ENCODE data around the gene KPNB1. TPM values are rescaled to one million over a fixed set of nuclear protein-coding genes. Genes with fewer than 3 reads are reported as not detected.

KPNB1 gene
- total RNA-seq, 4 donors from 2014 or later: 179 to 236 (median 205) TPM

DNA sequence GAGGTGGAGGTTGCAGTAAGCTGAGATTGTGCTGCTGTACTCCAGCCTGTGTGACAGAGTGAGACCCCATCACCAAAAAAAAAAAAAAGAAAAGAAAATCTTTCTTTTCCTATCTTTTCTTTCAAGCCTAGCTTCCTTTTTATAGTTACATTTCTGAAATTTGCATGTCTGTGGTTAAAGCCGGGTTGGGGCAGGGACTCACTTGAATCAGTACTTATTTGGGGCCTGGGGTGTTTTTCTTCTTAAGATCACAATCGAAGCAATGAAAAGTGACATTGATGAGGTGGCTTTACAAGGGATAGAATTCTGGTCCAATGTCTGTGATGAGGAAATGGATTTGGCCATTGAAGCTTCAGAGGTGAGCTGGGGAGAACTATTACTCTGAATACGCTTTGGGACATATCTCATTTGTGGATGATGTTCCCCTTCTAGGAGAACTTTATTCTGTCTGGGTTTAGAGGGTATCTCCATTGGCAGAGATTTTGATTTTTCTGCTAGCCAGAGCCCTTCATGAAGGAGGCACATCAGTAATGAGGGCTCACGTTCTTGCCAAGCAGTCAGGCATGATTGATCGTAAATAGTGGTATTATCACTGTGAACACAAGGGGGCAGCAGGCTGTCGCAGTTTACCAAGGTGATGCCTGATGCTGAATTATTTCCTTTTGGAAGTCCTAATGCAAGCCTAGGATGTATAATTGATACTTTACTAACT lies 14.3 kb downstream of the KPNB1 start:
- 43% methylated on average over 6 of the region's 6 CpGs for WGBS
- no peak overlapping the region for H3K4me3 ChIP-seq
- no peak for DNase-seq (ENCODE audit: extremely low spot score)
- H3K27ac ChIP-seq (replicated peaks in 1 of 4): peak overlapping the region in 1 of 4 donors; percentile 57
- intact Hi-C loops (cut with DNase I): loop anchor here (10.0 kb wide), 1 partner anchor 141 kb away; no protein-coding TSS in a partner anchor
- H3K36me3 ChIP-seq: peaks cover 69 to 99% (median 95%) of the 10 kb centered on the region in 4 donors
- TF ChIP-seq CTCF (IDR thresholded peaks at IDR 0.05): peak; percentile 58 to 74 (median 63)
- peak in 1 of 2 donors; percentile 15 for TF ChIP-seq POLR2AphosphoS5 (IDR thresholded peaks at IDR 0.05)
- no peak for TF ChIP-seq EP300 (IDR thresholded peaks at IDR 0.05)
- no peak for TF ChIP-seq POLR2A (IDR thresholded peaks at IDR 0.05; ENCODE audit: low read depth)
- H3K9me3 ChIP-seq: no peaks in the 10 kb centered on the region
- H3K27me3 ChIP-seq: no peaks in the 10 kb centered on the region
- H3K4me1 ChIP-seq: peaks cover 0 to 14% (median 10%) of the 10 kb centered on the region in 4 donors

GRCh38 chr17:47664624-47664941 lies 14.9 kb downstream of the KPNB1 start:
- intact Hi-C loops (cut with DNase I): loop anchor here (10.0 kb wide), 1 partner anchor 140 kb away; no protein-coding TSS in a partner anchor
- DNase-seq (ENCODE audit: extremely low spot score): no peak
- Histone ChIP-seq H3K27me3 (no peaks in the 10 kb centered on the region), H3K4me1 (peaks cover 0 to 13% (median 6%) of the 10 kb centered on the region in 4 donors), H3K36me3 (peaks cover 69 to 99% (median 95%) of the 10 kb centered on the region in 4 donors), H3K4me3 (no peak overlapping the region), H3K27ac (replicated peaks in 1 of 4) (no peak overlapping the region), H3K9me3 (no peaks in the 10 kb centered on the region)
- no peak for TF ChIP-seq POLR2AphosphoS5 (IDR thresholded peaks at IDR 0.05)
- TF ChIP-seq CTCF (IDR thresholded peaks at IDR 0.05): no peak
- TF ChIP-seq EP300 (IDR thresholded peaks at IDR 0.05): no peak
- no peak for TF ChIP-seq POLR2A (IDR thresholded peaks at IDR 0.05; ENCODE audit: low read depth)

GRCh38 chr17:47665655-47666054 lies 15.9 kb downstream of the KPNB1 start:
- H3K4me1 ChIP-seq: peaks cover 0 to 4% (median 0%) of the 10 kb centered on the region in 4 donors
- H3K27me3 ChIP-seq: no peaks in the 10 kb centered on the region
- peaks cover 76 to 99% (median 97%) of the 10 kb centered on the region in 4 donors for H3K36me3 ChIP-seq
- TF ChIP-seq POLR2A (IDR thresholded peaks at IDR 0.05; ENCODE audit: low read depth) (no peak), POLR2AphosphoS5 (IDR thresholded peaks at IDR 0.05) (peak in 1 of 2 donors; percentile 23)
- WGBS: 73% methylated on average over 3 of the region's 3 CpGs
- no peak overlapping the region for H3K27ac ChIP-seq (replicated peaks in 1 of 4)
- no peak for DNase-seq (ENCODE audit: extremely low spot score)
- no peaks in the 10 kb centered on the region for H3K9me3 ChIP-seq
- no peak overlapping the region for H3K4me3 ChIP-seq
- intact Hi-C loops (cut with DNase I): loop anchor here (10.0 kb wide), 1 partner anchor 139 kb away; no protein-coding TSS in a partner anchor

DNA sequence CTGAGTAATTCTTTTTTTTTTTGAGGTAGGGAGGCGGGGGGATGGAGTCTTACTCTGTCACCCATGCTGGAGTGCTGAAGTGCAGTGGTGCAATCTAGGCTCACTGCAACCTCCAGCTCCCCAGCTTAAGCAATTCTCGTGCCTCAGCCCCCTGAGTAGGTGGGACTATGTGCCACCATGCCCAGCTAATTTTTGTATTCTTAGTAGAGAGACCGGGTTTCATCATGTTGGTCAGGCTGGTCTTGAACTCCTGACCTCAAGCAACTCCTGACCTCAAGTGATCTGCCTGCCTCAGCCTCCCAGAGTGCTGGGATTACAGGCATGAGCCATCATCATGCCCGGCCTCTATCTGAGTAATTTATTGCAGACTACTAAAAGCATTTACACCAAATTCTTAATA lies 19.4 kb downstream of the KPNB1 start:
- intact Hi-C loops (cut with DNase I): loop anchor here (10.0 kb wide), 1 partner anchor 136 kb away; no protein-coding TSS in a partner anchor
- H3K4me1 ChIP-seq: peaks cover 0 to 4% (median 0%) of the 10 kb centered on the region in 4 donors

More for the DNA sequence above, 19.4 kb downstream of the KPNB1 start:
- 87% methylated on average over 4 of the region's 4 CpGs for WGBS
- Histone ChIP-seq H3K27ac (replicated peaks in 1 of 4) (no peak overlapping the region), H3K27me3 (no peaks in the 10 kb centered on the region), H3K36me3 (peaks cover 81 to 99% (median 97%) of the 10 kb centered on the region in 4 donors), H3K4me3 (no peak overlapping the region), H3K9me3 (no peaks in the 10 kb centered on the region)
- TF ChIP-seq EP300 (IDR thresholded peaks at IDR 0.05) (no peak), CTCF (IDR thresholded peaks at IDR 0.05) (no peak), POLR2AphosphoS5 (IDR thresholded peaks at IDR 0.05) (no peak), POLR2A (IDR thresholded peaks at IDR 0.05; ENCODE audit: low read depth) (no peak)
- no peak for DNase-seq (ENCODE audit: extremely low spot score)
